GM20431 (cell line): ENCODE measurements around the gene TEAD4.

ENCODE experiments used
- in situ Hi-C: fragments of 300-500 bp; cut with MseI, MboI; formaldehyde crosslinking; loops from one replicate; pipeline ENCODE4 v1.15.0; 2020; ENCODE audit warnings: low sequenced_read_pairs; ENCODE audit not compliant: unreplicated experiment

TEAD4 gene

DNA sequence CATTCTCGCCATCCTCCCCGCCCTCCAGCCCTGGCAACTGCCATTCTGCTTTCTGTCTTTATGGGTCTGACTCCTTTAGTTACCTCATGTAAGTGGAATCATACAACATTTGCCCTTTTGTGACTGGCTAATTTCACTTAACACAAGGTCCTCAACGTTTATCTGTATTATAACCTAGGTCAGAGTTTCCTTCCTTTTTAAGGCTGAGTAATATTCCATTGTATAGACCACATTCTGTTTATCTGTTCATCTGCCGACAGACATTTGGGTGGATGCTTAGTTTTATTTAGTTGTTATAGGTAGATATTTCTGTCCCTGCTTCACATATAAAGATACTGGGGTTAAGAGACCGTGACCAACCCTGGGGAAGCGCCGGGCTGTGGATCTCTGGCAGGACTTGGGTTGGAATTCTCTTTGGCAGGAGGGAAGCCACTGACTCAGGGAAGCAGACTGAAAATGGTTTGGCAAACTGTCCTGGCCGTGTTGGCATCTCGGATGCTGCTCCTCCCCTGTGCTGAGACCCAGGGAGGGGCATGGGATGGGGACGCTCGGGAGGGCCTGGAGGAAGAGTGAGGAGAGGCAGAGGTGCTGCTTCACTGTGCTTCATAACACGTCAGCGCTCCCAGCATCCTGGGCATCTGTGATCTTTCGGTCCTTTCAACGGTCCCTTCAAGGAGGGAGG lies 38.9 kb downstream of the TEAD4 start:
- in situ Hi-C loops: no loop called here

DNA sequence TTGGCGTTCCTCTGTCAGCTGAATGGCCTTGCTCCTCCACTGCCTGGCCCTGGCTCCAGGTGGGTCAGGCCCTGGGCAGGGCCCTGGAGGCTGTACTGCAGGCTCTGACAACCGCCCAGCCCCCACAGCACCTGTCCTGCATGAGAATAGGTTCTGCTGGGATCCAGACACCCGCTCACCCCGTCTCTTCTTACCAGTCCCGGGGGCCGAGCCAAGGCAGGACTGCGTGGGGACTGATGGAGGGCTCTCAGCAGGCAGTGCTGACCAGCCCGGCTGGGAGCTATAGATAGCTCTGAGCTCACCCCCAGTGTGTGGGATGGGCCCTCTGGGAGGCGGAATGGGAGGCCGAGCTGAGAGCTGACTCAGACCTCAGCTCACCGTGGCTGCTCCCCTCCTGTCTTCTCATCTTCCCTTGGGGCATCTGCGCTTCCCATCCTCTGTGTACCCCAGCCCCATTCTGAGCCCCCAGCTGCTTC lies 39.6 kb downstream of the TEAD4 start:
- in situ Hi-C loops: no loop called here

DNA sequence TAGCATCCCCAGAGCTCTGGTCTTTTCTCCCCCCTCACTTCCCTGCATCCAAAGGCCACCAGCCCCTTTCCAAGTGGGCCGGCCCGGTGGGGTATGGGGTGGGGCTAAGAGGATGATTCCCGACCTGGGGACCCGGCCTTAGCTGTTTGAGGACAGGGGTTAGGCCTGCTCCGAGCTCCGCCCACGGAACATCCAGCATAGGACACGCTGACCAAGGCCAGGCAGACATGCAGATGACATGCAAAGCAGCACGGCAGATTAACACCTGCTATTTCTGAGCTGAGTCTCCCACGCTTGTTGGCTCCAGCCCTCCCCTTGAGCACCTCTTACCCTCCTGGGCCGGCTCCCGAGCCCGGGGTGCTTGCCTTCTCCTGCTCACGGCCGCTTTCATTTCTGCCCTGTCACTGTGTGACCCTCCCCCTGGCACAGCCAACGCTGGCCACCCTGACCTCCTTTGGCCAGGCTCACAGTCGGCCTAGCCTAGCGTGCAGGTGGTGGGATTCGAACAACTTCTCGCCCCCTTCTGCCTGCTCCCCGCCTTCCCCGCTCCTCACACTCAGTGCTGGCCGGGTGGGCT lies 40.2 kb downstream of the TEAD4 start:
- in situ Hi-C loops: no loop called here

DNA sequence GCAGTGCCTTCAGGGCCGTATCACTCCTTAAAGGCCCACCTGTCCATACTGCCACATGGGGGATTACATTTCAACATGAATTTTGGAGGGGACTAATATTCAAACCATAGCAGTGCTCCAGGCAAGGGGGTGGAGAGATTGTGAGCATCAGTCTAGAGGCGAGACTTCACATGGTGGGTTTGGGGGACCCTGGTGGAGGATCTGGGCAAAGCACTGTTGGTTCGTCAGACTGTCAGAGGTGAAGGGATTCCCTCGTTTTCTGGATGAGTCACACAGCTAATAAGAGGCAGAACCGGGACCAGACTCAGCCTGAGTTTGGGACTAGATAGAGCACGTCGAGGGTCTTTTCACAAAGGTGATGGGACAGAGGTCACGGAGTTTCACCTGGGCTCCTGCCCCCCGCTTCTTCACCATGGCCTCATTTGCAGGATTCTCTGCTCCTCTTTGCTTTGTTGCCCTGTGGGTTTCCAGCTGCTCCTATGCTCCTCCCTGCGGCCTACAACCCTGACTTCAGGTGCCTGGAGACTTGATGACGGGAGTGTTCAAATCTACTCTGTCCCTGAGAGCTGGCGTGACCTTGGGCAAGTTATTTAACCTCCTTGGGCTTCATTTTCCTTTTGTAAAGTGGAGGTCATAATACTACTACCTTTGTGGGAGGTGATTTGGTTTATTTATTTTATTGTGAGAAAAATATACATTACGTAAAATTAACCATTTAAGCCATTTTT lies 41.5 kb downstream of the TEAD4 start:
- in situ Hi-C loops: no loop called here

DNA sequence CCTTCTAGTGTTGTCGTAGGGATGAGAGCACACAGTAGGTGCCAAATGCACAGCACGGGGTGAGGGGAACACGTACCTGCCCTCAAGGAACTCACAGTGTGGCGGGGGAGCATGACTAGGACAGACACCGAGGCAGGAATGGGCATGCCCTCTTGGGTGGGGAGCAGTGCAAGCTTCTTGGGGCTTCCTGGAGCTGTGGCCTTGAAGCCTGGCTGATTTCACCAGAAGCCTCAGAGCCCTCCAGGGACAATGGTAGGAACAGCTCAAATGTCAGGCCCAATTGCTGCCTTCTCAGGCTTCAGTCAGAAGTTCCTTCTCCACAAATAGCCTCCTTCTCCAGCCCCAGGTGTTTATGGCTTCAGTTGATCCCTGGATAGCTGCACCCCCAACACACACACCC lies 43.4 kb downstream of the TEAD4 start:
- in situ Hi-C loops: no loop called here

DNA sequence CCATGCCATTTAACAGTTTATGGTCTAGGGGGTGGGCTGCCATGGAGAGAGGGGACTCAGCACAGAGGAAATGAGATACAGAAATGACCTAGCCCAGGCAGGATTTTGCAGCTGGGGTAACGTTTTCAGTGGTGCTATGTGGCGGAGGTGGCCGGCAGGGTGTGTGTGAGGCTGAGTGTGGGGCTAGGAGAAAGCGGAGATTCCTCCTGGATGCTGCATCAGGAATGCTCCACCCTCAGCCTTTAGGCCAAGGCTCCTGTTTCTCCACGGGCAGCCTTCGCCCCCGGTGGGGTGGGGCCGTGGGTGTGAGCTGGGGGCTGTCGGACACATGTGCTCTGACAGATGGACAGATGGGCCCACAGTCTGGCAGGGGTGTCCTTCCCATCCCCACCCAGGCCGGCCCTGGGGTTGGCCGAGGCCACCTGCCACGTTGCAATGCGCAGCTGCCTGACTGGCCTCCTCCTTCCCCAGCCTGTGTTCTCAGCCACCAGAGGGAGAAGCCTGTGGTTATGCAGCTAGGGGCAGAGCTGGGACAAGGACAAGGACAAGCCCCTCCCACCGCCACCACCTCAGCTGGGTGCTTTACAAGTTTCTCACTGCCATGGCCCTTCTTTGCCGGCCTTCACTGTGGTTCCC lies 44.3 kb downstream of the TEAD4 start:
- in situ Hi-C loops: no loop called here

DNA sequence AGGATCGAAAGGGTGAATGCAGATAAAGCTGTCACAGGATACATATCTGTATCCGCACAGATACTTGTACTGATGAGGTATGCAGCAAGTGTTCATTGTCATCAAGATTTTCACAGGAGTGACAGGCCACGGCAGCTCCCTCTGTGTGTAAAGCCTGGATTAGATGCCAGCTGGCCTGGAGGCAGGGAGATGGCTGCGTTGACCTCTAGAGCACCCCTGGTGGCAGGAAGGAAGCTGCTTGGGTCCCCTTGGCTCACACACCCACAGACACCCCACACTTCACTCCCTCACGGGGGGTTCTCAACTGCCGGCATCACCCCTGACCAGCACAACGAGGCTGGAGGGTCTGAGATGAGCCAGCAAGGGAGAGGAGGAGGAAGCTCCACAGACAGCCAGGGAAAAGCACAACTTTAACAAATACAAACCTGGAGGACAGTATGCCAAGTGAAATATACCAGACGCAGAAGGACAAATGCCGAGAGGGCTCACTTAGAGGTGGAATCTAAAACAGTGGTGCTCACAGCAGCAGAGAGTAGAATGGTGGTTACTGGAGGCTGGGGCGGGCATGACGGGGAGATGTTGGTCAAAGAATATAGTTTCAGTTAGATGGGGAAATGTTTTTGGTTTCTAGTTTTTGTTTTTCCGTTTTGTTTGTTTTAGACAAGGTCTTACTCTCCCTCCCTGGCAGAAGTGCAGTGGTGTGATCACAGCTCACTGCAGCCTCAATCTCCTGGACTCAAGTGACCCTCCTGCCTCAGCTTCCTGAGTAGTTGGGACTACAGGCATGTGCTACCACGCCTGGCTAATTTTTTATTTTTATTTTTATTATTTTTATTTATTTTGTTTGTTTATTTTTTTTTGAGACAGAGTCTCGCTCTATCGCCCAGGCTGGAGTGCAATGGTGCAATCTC lies 45.7 kb downstream of the TEAD4 start:
- in situ Hi-C loops: no loop called here

DNA sequence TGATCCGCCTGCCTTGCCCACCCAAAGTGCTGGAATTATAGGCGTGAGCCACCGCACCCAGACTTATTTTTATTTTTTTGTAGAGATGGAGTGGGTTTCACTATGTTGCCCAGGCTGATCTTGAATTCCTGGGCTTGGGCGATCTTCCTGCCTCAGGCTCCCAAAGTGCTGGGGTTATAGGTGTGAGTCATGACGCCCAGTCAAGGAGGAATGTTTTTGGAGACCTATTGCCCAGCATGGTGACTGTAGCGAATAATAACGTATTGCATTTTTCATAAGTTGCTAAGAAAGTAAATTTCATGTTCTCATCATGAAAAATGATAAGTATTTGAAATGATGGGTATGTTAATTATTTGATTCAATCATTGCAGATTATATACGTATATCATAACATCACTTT lies 46.5 kb downstream of the TEAD4 start:
- in situ Hi-C loops: no loop called here

DNA sequence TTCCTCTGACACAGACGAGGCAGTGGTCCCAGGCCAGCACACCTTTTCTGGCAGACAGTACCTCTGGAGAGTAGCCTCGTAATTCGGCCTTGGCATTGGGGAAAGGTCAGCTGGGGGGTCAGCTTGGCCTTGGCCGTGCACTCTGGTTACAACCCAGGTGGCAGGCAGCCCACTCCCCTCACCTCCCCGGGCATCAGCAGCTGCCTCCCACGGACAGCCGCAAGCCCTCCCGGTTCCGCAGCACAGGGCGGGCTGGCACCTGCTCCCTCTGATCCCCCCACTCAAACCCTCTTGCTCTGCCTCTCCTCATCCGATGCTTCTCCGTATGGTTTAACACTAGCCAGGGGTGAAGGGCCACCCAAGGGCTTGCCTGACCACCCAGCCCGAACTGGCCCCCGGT lies 50.6 kb downstream of the TEAD4 start:
- in situ Hi-C loops: no loop called here

DNA sequence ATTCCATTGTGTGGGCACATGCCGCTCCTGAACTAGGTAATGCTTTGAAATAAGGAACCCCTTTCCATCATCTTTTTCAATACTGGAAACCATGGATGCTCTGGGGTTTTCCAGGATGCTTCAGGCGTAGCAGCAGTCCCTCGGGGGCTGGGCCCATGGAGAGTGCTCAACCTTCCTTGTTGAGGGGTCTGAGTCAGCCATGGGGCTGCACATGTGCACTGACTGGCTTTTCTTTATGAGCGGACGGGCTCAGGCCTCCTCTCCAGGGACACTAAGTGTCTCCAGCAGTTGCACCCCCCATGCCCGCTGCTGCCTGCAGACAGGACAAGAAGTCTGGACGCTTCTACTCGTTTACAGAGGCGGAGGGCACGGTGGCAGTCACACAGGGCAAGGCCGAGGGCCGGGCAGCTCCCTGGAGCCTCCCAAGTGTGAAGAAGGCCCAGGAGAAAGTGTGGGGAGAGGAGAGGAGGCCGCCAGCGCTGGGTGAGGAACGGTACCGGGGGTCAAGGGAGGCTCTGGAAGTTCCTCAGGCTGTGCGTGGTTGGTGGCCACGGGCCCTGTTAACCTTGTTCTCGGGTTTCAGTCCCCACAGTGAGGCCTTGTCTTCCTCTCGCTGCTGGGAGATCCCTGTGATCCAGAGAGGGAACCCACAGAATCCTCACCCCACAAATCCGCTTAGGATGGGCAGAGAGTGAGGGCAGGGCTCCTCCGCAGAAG lies 51.2 kb downstream of the TEAD4 start:
- in situ Hi-C loops: no loop called here

DNA sequence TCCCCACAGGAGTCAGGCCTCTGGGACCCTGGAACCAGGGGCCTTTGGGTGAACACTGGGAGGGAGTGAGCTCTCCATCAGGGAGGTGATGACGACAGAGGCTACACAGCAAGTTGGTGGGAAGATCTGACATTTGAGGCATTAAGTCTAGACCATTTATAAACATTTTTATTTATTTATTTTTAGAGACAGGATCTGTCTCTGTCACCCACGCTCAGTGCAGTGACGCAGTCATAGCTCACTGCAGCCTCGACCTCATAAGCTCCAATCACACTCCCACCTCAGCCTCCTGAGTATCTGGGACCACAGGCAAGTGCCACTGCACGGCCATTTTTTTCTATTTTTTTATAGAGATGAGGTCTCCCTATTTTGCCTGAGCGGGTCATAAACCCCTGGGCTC lies 53.6 kb downstream of the TEAD4 start:
- in situ Hi-C loops: no loop called here

DNA sequence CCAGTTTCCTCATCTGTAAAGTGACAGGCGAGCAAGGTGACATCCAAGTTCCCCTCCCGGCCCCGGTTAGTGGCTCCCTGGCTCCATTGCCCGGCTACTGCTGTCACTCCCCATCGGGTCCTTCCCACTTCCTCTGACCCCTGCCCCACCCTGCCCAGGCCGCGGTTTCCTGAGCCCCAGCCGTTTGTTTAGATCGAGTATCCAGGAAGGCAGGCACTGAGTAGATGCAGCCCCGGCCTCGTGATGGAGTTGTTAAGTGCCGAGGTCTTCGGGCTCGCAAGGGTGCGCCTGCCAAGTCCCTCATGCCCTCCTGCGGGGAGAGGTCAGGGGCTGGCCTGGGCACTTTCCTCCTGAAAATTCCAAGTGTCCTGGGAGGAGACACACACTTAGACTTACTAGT lies 55.4 kb downstream of the TEAD4 start:
- in situ Hi-C loops: no loop called here

DNA sequence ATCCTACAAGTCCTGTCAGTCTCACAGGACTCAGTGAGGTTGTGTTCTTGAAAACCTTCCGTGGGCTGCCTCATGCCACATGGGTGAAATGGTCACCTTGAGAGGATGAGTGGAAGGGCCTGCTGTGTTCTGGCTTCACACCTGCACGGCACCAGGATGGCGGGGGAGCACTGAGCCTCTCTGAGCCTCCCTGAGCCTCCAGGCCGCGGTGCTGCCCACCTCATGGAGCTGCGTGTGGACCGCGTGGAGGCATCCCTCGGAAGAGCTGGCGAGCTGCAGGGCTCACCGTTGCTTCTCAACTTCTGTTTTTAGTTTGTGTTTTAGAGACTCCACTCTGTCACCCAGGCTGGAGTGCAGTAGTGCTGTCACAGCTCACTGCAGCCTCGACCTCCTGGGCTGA lies 56.2 kb downstream of the TEAD4 start:
- in situ Hi-C loops: no loop called here

DNA sequence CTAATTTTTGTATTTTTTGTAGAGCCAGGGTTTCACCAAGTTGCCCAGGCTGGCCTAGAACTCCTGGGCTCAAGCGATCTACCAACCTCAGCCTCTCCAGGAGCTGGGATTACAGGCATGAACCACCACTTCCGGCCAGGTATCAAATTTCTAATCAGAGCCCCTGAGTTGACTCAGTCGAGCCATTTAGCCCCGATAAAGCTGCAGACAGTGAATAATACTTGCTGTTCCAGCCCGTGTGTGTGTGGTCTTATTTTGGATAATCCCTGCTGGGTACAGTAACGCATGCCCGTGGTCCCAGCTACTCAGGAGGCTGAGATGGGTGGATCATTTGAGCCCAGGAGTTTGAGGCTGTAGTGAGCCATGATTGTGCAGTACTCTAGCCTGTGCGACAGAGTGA lies 57.0 kb downstream of the TEAD4 start:
- in situ Hi-C loops: no loop called here

DNA sequence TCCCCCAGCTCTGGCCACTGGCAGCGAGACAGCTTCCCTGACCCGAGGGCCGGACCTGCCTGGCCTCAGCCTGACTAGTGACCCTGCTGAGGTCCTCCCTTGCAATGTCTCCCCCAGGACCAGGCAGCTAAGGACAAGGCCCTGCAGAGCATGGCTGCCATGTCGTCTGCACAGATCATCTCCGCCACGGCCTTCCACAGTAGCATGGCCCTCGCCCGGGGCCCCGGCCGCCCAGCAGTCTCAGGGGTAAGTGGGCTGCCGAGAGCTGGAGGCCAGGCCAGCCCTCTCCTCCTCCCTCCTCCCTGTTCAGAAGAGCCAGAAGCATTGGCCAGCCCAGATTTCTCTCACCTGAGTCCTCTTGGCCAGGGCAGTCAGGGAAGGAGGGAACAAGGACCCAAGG lies 58.1 kb downstream of the TEAD4 start:
- in situ Hi-C loops: no loop called here

DNA sequence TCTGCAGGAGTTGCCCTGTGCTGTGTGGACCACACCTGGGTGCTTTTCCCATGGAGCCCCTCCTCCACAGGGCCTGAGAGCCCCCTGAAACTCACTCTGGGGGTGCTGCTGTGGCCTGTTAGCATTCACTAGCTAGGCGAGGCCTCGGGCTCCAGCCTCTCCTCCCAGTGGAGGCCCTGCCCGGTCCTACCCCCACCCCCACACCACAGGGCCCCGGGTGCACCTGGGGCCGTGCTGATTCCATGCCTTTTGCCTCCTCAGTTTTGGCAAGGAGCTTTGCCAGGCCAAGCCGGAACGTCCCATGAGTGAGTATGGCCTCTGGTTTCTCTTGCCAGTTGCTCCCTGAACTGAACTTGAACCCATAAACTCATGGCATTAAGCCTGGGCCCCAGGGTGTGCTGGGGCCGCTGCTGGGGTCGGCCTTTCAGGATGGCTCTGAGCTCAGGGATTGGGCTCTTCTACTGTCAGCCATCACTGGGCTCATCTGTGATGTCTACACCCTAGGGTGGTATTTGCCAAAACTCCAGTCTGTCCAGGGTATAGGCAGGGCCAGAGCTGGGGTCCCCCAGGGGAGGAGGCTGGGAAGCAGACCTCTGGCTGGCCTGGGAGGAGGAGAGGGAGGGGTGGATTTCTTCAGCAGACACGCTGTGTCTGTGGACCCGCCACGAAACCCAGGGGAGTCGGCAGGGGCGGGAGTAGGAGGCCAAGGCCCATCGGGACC lies 59.2 kb downstream of the TEAD4 start:
- in situ Hi-C loops: no loop called here

DNA sequence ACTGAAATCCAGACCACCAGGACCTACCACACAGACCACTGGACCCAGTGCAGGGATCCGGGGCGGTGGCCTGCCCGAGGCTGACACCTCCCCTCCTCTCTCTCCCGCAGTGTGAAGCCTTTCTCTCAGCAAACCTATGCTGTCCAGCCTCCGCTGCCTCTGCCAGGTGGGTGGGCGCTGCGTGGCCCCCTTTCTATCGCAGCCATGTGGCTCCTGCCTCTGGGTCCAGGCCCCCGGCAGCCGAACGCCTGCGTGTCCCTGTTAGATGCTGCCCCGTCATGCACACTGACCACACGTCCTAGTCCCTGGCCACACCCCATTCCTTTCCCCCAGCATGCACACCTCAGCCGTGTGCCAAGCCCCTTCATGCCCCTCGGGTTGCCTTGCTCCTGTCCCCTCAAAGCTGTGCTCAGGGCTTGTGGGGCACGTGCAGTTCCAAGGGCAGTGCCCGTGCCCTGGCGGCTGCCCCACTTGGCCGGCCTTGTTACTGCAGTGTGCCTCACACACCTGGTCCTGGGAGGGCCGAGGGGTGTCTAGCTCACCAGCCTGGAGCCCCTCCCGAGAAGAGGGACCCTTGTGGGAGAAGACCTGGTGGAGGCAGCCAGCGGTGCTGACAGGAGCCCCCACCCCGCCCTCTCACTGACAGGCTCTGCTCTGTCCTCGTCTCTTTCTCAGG lies 59.9 kb downstream of the TEAD4 start:
- in situ Hi-C loops: no loop called here

DNA sequence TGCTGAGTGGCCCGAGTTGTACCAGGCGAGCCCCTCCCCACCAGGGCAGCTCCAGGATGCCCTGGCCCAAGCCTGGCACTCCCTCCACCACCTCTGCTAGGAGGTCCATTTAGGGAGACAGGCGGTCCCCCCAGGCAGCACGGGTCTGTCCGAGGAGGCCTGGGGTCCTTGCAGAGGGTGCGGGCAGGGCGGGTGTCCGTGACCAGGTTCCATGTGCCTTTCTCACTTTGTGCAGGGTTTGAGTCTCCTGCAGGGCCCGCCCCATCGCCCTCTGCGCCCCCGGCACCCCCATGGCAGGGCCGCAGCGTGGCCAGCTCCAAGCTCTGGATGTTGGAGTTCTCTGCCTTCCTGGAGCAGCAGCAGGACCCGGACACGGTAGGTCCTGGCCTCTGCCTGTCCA lies 61.2 kb downstream of the TEAD4 start:
- in situ Hi-C loops: no loop called here
